ENCODE results near the gene PFKL. TPM values are rescaled to one million over a fixed set of nuclear protein-coding genes. Genes with fewer than 3 reads are reported as not detected.

Gene PFKL
- total RNA-seq, 3 donors from 2014 or later (not counting 1 experiment from before 2014, with no cell fraction given) = 89.7 to 91.3 (median 89.9) TPM

DNA sequence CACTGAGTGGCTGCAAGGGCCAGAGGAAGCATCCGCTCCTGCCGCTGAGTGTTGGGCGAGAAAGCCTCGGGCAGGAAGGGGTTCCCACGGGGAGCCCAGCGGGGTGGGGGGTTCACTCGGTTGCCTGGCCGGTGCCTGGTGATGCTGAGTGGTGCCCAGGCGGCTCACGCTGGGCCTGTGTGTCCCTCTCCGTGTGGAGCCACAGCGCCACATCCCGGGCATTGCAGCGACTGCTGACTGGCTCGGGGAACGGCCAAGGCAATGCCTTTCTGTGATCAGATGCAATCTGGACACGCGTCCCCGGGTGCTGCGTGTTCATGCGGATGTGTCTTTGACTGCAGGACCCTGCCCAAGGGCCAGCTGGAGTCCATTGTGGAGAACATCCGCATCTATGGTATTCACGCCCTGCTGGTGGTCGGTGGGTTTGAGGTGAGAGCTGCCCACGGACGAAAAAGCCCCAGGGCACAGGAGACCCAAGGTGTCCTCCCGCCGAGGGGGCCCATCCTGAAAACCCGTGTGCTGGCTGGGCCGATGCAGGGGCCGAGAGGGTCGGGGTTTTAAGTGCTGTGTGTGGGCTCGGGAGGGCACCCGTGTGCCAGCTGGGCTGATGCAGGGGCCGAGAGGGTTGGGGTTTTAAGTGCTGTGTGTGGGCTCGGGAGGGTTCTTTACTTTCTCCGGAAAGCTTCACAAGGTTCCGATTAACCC lies 22.9 kb downstream of the PFKL start:
- H3K27me3 Mint-ChIP-seq (ENCODE audit: low read depth in 2 of 2) = no peaks in the 10 kb centered on the region
- H3K36me3 ChIP-seq (ENCODE audit: control insufficient read depth, insufficient read depth, low read length) = peaks cover 37% of the 10 kb centered on the region
- H3K9me3 Mint-ChIP-seq = no peaks in the 10 kb centered on the region
- H3K9me3 ChIP-seq (ENCODE audit: control insufficient read depth, insufficient read depth, low read length) = no peaks in the 10 kb centered on the region
- TF ChIP-seq, protein P1, sequence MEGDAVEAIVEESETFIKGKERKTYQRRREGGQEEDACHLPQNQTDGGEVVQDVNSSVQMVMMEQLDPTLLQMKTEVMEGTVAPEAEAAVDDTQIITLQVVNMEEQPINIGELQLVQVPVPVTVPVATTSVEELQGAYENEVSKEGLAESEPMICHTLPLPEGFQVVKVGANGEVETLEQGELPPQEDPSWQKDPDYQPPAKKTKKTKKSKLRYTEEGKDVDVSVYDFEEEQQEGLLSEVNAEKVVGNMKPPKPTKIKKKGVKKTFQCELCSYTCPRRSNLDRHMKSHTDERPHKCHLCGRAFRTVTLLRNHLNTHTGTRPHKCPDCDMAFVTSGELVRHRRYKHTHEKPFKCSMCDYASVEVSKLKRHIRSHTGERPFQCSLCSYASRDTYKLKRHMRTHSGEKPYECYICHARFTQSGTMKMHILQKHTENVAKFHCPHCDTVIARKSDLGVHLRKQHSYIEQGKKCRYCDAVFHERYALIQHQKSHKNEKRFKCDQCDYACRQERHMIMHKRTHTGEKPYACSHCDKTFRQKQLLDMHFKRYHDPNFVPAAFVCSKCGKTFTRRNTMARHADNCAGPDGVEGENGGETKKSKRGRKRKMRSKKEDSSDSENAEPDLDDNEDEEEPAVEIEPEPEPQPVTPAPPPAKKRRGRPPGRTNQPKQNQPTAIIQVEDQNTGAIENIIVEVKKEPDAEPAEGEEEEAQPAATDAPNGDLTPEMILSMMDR (IDR thresholded peaks at IDR 0.05) = no peak
- no peak overlapping the region for H3K27ac Mint-ChIP-seq
- 95% methylated on average over 38 of the region's 38 CpGs for WGBS (ENCODE audit: insufficient coverage)
- no peaks in the 10 kb centered on the region for H3K36me3 Mint-ChIP-seq
- H3K4me1 Mint-ChIP-seq = no peaks in the 10 kb centered on the region
- H3K27ac ChIP-seq (ENCODE audit: low read length) = no peak overlapping the region
- ATAC-seq = no peak
- no peak overlapping the region for H3K4me3 ChIP-seq (ENCODE audit: low read length)
- H3K4me3 Mint-ChIP-seq = no peak overlapping the region
- intact Hi-C loops (cut with micrococcal nuclease) = no loop called here
- no peaks in the 10 kb centered on the region for H3K27me3 ChIP-seq (ENCODE audit: control insufficient read depth, insufficient read depth, low read length)
- DNase-seq = no peak
- no peaks in the 10 kb centered on the region for H3K4me1 ChIP-seq (ENCODE audit: control insufficient read depth, insufficient read depth, low read length)

DNA sequence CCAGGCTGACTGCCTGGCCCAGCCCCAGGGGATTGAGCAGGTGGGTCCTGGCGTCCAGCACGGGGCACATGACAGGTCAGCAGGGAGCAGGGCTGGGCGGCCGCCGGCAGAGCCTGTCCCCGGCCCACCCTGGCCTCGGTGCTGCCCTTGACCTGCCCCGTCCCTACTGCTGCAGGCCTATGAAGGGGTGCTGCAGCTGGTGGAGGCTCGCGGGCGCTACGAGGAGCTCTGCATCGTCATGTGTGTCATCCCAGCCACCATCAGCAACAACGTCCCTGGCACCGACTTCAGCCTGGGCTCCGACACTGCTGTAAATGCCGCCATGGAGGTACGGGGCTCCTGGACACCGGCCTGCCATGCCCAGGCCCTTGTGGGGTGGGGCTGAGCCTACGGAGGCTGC lies 23.7 kb downstream of the PFKL start:
- Mint-ChIP-seq H3K36me3 (no peaks in the 10 kb centered on the region), H3K9me3 (no peaks in the 10 kb centered on the region), H3K27me3 (ENCODE audit: low read depth in 2 of 2) (no peaks in the 10 kb centered on the region), H3K4me1 (no peaks in the 10 kb centered on the region), H3K4me3 (no peak overlapping the region), H3K27ac (no peak overlapping the region)
- no peaks in the 10 kb centered on the region for H3K9me3 ChIP-seq (ENCODE audit: control insufficient read depth, insufficient read depth, low read length)
- no peaks in the 10 kb centered on the region for H3K27me3 ChIP-seq (ENCODE audit: control insufficient read depth, insufficient read depth, low read length)
- TF ChIP-seq, protein P1 (IDR thresholded peaks at IDR 0.05) = no peak
- no peak overlapping the region for H3K4me3 ChIP-seq (ENCODE audit: low read length)
- H3K4me1 ChIP-seq (ENCODE audit: control insufficient read depth, insufficient read depth, low read length) = no peaks in the 10 kb centered on the region
- ATAC-seq (no peak), DNase-seq (no peak)
- 90% methylated on average over 20 of the region's 20 CpGs for WGBS (ENCODE audit: insufficient coverage)
- intact Hi-C loops (cut with micrococcal nuclease) = no loop called here
- peaks cover 37% of the 10 kb centered on the region for H3K36me3 ChIP-seq (ENCODE audit: control insufficient read depth, insufficient read depth, low read length)
- H3K27ac ChIP-seq (ENCODE audit: low read length) = no peak overlapping the region

DNA sequence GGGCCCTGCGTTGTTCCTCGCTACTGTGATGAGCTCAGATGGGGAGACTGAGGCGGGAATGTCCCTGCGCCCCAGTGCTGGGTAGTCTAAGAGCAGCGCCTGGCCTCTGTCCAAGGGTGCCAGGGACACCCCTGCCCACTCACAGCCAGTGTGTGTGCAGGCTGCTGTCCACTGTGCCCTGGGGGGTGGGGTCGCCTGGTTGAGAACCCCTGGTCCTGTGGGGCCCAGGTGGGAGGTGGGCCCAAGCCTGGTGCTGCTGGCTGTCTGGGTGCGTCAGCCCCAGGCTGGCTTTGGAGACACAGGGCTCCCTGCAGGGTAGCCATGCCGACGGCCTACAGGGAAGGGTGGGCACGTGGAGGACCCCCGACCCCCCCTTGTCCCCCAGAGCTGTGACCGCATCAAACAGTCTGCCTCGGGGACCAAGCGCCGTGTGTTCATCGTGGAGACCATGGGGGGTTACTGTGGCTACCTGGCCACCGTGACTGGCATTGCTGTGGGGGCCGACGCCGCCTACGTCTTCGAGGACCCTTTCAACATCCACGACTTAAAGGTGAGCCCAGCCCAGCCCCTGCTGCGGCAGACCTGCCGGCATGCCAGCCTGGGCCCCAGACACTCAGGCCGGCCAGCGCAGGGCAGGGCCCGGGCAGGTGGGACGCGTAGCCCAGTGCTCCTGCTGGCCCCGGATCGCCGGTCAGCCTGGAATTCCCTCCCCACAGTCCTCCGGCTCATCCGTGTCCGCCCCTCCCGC lies 24.4 kb downstream of the PFKL start:
- ATAC-seq = no peak
- Mint-ChIP-seq H3K4me3 (no peak overlapping the region), H3K9me3 (no peaks in the 10 kb centered on the region), H3K36me3 (no peaks in the 10 kb centered on the region), H3K27ac (no peak overlapping the region), H3K27me3 (ENCODE audit: low read depth in 2 of 2) (no peaks in the 10 kb centered on the region), H3K4me1 (no peaks in the 10 kb centered on the region)
- no peak overlapping the region for H3K27ac ChIP-seq (ENCODE audit: low read length)
- no peak overlapping the region for H3K4me3 ChIP-seq (ENCODE audit: low read length)
- TF ChIP-seq, protein P1 (IDR thresholded peaks at IDR 0.05) = no peak
- H3K4me1 ChIP-seq (ENCODE audit: control insufficient read depth, insufficient read depth, low read length) = no peaks in the 10 kb centered on the region
- 94% methylated on average over 37 of the region's 37 CpGs for WGBS (ENCODE audit: insufficient coverage)
- no peaks in the 10 kb centered on the region for H3K27me3 ChIP-seq (ENCODE audit: control insufficient read depth, insufficient read depth, low read length)
- H3K9me3 ChIP-seq (ENCODE audit: control insufficient read depth, insufficient read depth, low read length) = no peaks in the 10 kb centered on the region
- intact Hi-C loops (cut with micrococcal nuclease) = no loop called here
- peaks cover 37% of the 10 kb centered on the region for H3K36me3 ChIP-seq (ENCODE audit: control insufficient read depth, insufficient read depth, low read length)
- no peak for DNase-seq
